ENCODE measurements around the gene ALK. TPM values are rescaled to one million over a fixed set of nuclear protein-coding genes. Genes with fewer than 3 reads are reported as not detected.

ALK gene
- total RNA-seq, 4 donors from 2014 or later, result 0.85 to 2.4 (median 1.8) TPM

DNA sequence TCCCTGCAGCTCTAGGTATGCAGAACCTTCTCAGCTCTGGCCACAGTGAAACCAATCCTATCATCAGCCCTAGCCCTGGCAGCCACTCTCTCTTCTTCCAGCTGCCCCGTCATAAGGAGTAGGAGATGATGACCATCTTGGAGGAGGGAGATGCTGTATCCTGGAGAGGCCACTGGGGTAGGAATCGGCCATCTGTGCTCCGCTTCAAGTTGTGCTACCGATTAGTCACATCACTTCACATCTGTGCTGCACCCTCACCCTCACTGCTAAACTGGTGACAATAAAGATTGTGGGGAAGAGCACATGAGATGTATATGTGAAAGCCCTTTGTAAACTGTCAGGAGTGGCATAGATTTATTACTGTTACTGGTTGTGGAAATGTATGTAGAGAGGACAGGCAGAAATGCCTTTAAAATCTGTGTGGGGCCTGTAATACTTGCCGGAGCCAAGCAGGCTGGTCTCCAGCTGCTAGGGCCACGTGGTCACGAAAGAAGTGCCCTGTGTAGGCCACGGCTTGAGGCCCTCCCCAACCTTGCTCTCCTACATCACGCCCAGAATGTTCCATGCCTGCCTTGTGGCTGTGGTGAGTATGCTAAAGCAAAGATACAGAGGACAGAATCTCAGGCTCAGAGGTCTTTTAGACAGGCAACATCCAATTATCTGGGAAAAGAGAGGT, 569.3 kb downstream of the ALK start:
- TF ChIP-seq CTCF (IDR thresholded peaks at IDR 0.05; ENCODE audit: low read depth), result no peak

GRCh38 chr2:29351248-29351647, 570.1 kb downstream of the ALK start:
- no peak for TF ChIP-seq CTCF (IDR thresholded peaks at IDR 0.05; ENCODE audit: low read depth)

DNA sequence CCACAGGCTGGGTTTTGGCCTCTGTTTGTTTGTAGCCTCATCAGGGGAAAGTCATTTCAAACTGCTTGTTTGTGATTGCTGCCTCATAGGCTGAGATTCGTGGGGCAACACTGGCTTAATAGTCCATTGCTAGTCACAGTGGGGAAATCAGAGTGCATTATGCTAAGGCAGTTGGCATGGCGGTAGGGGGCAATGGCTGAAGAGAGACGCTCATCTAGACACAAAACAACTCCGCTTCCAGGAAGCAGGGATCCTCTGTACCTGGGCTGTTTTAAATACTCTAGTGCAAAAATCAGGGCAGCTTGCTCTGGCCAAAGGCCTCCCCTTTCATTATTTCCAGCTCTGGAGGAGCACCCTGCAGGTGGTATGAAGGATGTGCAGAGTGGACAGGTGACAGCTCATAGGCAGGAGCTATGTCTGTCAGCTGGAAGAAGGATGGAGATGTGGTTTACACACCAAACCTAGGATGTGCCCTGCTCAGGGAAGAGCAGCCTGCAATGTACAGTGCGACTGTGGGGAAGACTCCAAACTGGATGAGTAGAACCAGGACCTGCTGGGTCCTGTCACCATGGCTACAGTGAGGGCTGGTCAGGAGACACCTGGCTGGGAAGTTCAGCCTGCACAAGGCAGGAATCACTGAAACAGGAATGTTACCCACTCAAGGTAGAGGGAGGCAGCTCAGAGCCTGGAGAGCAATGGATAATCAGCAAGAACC, 571.9 kb downstream of the ALK start:
- TF ChIP-seq CTCF (IDR thresholded peaks at IDR 0.05; ENCODE audit: low read depth), result no peak

GRCh38 chr2:29347774-29348461, 573.5 kb downstream of the ALK start:
- no peak for TF ChIP-seq CTCF (IDR thresholded peaks at IDR 0.05; ENCODE audit: low read depth)

GRCh38 chr2:29345236-29345635, 576.1 kb downstream of the ALK start:
- TF ChIP-seq CTCF (IDR thresholded peaks at IDR 0.05; ENCODE audit: low read depth), result no peak

DNA sequence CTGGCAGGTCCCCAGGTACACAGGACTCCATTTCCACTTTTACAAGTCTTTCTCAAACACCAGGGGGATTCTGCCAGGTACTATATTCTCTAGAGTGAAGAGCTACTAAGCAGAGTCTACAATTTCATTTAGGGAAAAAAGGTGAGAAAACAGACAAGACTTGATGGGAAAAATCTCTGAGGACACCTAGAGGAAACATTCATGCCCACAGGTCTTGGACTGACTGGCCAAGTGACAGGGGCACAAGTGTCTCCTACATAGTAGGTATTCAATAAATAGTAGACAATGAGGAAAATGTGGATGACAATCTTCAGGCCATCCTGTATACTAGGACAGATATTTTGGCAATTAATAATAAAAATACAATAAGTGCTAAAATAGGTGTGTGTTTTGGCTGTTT, 577.6 kb downstream of the ALK start:
- no peak for TF ChIP-seq CTCF (IDR thresholded peaks at IDR 0.05; ENCODE audit: low read depth)
